Liver (tissue), 3 donors: ENCODE results near the gene ZNF512.

Experiments used
- TF ChIP-seq, protein P1 (sequence below): IDR thresholded peaks from 2 replicates; pipeline ENCODE4 v1.6.1; 2016; ENCODE audit warnings: antibody characterized with exemption
- TF ChIP-seq, protein P2 (sequence below): fragments of 150-350 bp; IDR thresholded peaks from 2 replicates; pipeline ENCODE4 v1.5.1; 2017; ENCODE audit warnings: improper control_type of control experiment, low read depth, low read length; ENCODE audit not compliant: missing input control
- donor health status: healthy.
- donor health status: healthy.

GRCh38 chr2:27582129-27582694, 630 bp upstream of the ZNF512 start:
- TF ChIP-seq, protein P1, sequence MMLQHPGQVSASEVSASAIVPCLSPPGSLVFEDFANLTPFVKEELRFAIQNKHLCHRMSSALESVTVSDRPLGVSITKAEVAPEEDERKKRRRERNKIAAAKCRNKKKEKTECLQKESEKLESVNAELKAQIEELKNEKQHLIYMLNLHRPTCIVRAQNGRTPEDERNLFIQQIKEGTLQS = no peak
- TF ChIP-seq, protein P2, sequence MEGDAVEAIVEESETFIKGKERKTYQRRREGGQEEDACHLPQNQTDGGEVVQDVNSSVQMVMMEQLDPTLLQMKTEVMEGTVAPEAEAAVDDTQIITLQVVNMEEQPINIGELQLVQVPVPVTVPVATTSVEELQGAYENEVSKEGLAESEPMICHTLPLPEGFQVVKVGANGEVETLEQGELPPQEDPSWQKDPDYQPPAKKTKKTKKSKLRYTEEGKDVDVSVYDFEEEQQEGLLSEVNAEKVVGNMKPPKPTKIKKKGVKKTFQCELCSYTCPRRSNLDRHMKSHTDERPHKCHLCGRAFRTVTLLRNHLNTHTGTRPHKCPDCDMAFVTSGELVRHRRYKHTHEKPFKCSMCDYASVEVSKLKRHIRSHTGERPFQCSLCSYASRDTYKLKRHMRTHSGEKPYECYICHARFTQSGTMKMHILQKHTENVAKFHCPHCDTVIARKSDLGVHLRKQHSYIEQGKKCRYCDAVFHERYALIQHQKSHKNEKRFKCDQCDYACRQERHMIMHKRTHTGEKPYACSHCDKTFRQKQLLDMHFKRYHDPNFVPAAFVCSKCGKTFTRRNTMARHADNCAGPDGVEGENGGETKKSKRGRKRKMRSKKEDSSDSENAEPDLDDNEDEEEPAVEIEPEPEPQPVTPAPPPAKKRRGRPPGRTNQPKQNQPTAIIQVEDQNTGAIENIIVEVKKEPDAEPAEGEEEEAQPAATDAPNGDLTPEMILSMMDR = no peak
